Hepatocyte (in vitro differentiated cells): ENCODE measurements around the gene SYT1. TPM values are rescaled to one million over a fixed set of nuclear protein-coding genes. Genes with fewer than 3 reads are reported as not detected.

Source experiments
- DNase-seq: peaks from one replicate; pipeline ENCODE4 v3.0.0-alpha.2; 2016; ENCODE audit warnings: low spot score
- H2AFZ ChIP-seq: fragments of 200-600 bp; sonication (generic); 2 replicates; pipeline ENCODE4 v1.6.0; 2016; ENCODE audit warnings: antibody characterized with exemption, mild to moderate bottlenecking
- H3K27ac ChIP-seq: fragments of 200-600 bp; sonication (generic); 2 replicates; pipeline ENCODE4 v1.5.1; 2016; ENCODE audit warnings: mild to moderate bottlenecking
- H3K27me3 ChIP-seq: fragments of 200-600 bp; sonication (generic); 2 replicates; pipeline ENCODE4 v1.6.1; 2016
- H3K36me3 ChIP-seq: fragments of 200-600 bp; sonication (generic); replicated peaks from 2 replicates; pipeline ENCODE4 v1.5.1; 2016; ENCODE audit warnings: low read depth; ENCODE audit not compliant: insufficient read depth
- H3K4me1 ChIP-seq: fragments of 200-600 bp; sonication (generic); 2 replicates; pipeline ENCODE4 v1.5.1; 2016; ENCODE audit warnings: mild to moderate bottlenecking, moderate library complexity; ENCODE audit not compliant: insufficient read depth
- H3K4me2 ChIP-seq: fragments of 200-600 bp; sonication (generic); 2 replicates; pipeline ENCODE4 v1.6.0; 2016
- H3K4me3 ChIP-seq: fragments of 200-600 bp; sonication (generic); 2 replicates; pipeline ENCODE4 v1.5.1; 2016; ENCODE audit warnings: mild to moderate bottlenecking
- H3K79me2 ChIP-seq: fragments of 200-600 bp; sonication (generic); 2 replicates; pipeline ENCODE4 v1.6.0; 2017; ENCODE audit warnings: mild to moderate bottlenecking
- H3K9me2 ChIP-seq: fragments of 200-600 bp; sonication (generic); replicated peaks from 2 replicates; pipeline ENCODE4 v1.6.0; 2017; ENCODE audit warnings: mild to moderate bottlenecking; ENCODE audit not compliant: insufficient read depth
- H3K9me3 ChIP-seq: fragments of 200-600 bp; sonication (generic); 2 replicates; pipeline ENCODE4 v1.5.1; 2016; ENCODE audit warnings: low read depth, mild to moderate bottlenecking
- H4K20me1 ChIP-seq: fragments of 200-600 bp; sonication (generic); 2 replicates; pipeline ENCODE4 v1.6.0; 2016; ENCODE audit warnings: mild to moderate bottlenecking; ENCODE audit not compliant: insufficient read depth, poor library complexity, severe bottlenecking
- CTCF ChIP-seq: fragments of 200-600 bp; sonication (generic); IDR thresholded peaks from 2 replicates; pipeline ENCODE4 v1.5.1; 2016; ENCODE audit warnings: antibody characterized with exemption, mild to moderate bottlenecking; ENCODE audit not compliant: poor library complexity
- EZH2 ChIP-seq: fragments of 200-600 bp; sonication (generic); IDR thresholded peaks from 2 replicates; pipeline ENCODE4 v1.6.1; 2016; ENCODE audit warnings: antibody characterized with exemption, mild to moderate bottlenecking, borderline replicate concordance
- EZH2phosphoT487 ChIP-seq: fragments of 200-600 bp; sonication (generic); IDR thresholded peaks from one replicate; pipeline ENCODE4 v1.6.1; 2018; ENCODE audit warnings: antibody characterized with exemption, mild to moderate bottlenecking, low read depth, moderate library complexity; ENCODE audit not compliant: unreplicated experiment, severe bottlenecking
- WGBS: methylation state at CpG from one replicate; pipeline ENCODE4 v1.1.6; 2016; ENCODE audit warnings: low lambda C conversion rate; ENCODE audit errors: missing lambda C conversion rate; 5-methylcytosine and 5-hydroxymethylcytosine counted together
- polyA plus RNA-seq: library from polyadenylated mRNA; unstranded; fragments of >200 nt; fragmentation: Nextera tagmentation; extraction: Ambion mirVana; gene quantifications from 2 replicates; pipeline ENCODE4 v1.2.1, GENCODE V29; 2016
- total RNA-seq: library from RNA; depleted of rRNA; stranded (reverse); fragments of >200 nt; gene quantifications from 2 replicates; pipeline ENCODE4 v1.2.3, GENCODE V29; 2014

The SYT1 gene
- total and polyA plus RNA-seq, 2 experiments from 2014 or later, result 1.3 to 2.5 TPM

- Histone ChIP-seq H3K9me3 (no peaks in the 10 kb centered on the region), H2AFZ (no peak overlapping the region), H3K27ac (no peak overlapping the region), H3K4me2 (no peak overlapping the region), H3K4me1 (no peaks in the 10 kb centered on the region), H3K36me3 (no peaks in the 10 kb centered on the region), H3K79me2 (no peaks in the 10 kb centered on the region), H3K9me2 (no peaks in the 10 kb centered on the region), H4K20me1 (no peaks in the 10 kb centered on the region), H3K27me3 (no peaks in the 10 kb centered on the region), H3K4me3 (no peak overlapping the region)
- TF ChIP-seq CTCF, result no peak
- no peak for TF ChIP-seq EZH2
- no peak for TF ChIP-seq EZH2phosphoT487
- no peak for DNase-seq
- WGBS, result 84% methylated on average over 3 of the region's 3 CpGs
Observed at GRCh38 chr12:79288911-79289310, 424.3 kb downstream of the SYT1 start.

GRCh38 chr12:79291711-79292110 is 427.1 kb downstream of the SYT1 start:
- no peaks in the 10 kb centered on the region for H3K36me3 ChIP-seq
- H2AFZ ChIP-seq, result no peak overlapping the region
- no peaks in the 10 kb centered on the region for H3K79me2 ChIP-seq
- DNase-seq, result no peak
- no peak overlapping the region for H3K4me3 ChIP-seq
- no peaks in the 10 kb centered on the region for H3K9me3 ChIP-seq
- no peaks in the 10 kb centered on the region for H3K27me3 ChIP-seq
- no peak overlapping the region for H3K27ac ChIP-seq
- no peaks in the 10 kb centered on the region for H3K9me2 ChIP-seq
- TF ChIP-seq EZH2phosphoT487, result no peak
- TF ChIP-seq CTCF, result no peak
- TF ChIP-seq EZH2, result no peak
- H3K4me1 ChIP-seq, result no peaks in the 10 kb centered on the region
- H3K4me2 ChIP-seq, result no peak overlapping the region
- H4K20me1 ChIP-seq, result no peaks in the 10 kb centered on the region
- WGBS, result 94% methylated on average over 3 of the region's 3 CpGs

GRCh38 chr12:79294590-79294989 is 430.0 kb downstream of the SYT1 start:
- 71% methylated on average over 2 of the region's 2 CpGs for WGBS

More at GRCh38 chr12:79294590-79294989, 430.0 kb downstream of the SYT1 start:
- Histone ChIP-seq H3K9me3 (no peaks in the 10 kb centered on the region), H3K9me2 (no peaks in the 10 kb centered on the region), H4K20me1 (no peaks in the 10 kb centered on the region), H3K4me2 (no peak overlapping the region), H3K27ac (no peak overlapping the region), H3K4me1 (no peaks in the 10 kb centered on the region), H3K36me3 (no peaks in the 10 kb centered on the region), H3K4me3 (no peak overlapping the region), H3K27me3 (no peaks in the 10 kb centered on the region), H3K79me2 (no peaks in the 10 kb centered on the region), H2AFZ (no peak overlapping the region)
- TF ChIP-seq EZH2phosphoT487 (no peak), CTCF (no peak), EZH2 (no peak)
- DNase-seq, result no peak
